ENCODE results near the gene MYO5C. TPM values are rescaled to one million over a fixed set of nuclear protein-coding genes. Genes with fewer than 3 reads are reported as not detected.

MYO5C gene
- total and polyA plus RNA-seq, 2 donors (not counting 3 experiments of a cell fraction or from before 2014, with no cell fraction given) = 7.5 to 19.4 TPM

- H3K36me3 ChIP-seq (ENCODE audit: control insufficient read depth in 2 of 2, extremely low read depth in 1 of 2, insufficient read depth in 2 of 2, low read length in 2 of 2) = peaks cover 3% of the 10 kb centered on the region in 2 experiments
- no TSS peak for BruUV-seq (replicated peaks)
- ChIA-PET POLR2A (interaction anchor here (0.7 kb wide), 1 partner anchor 45 kb away, joined by 3 read pairs; no protein-coding TSS in a partner anchor), CTCF (no interaction called here)
- no peak overlapping the region for H3K4me3 ChIP-seq (replicated peaks in 1 of 3; ENCODE audit: insufficient read depth in 1 of 3, low read depth in 1 of 3, low read length in 3 of 3)
- no peaks in the 10 kb centered on the region for H3K9me1 ChIP-seq (replicated peaks; ENCODE audit: control insufficient read depth, extremely low read depth, insufficient read depth, low read length)
- no peak overlapping the region for H3K9ac ChIP-seq (replicated peaks; ENCODE audit: extremely low read depth, insufficient read depth, low read length)
- no peaks in the 10 kb centered on the region for H3K9me3 ChIP-seq (replicated peaks; ENCODE audit: control insufficient read depth, insufficient read depth, low read length)
- FAIRE-seq (no peak), DNase-seq (ENCODE audit: low read depth, low spot score) (peak; percentile 33)
- dilution Hi-C loops (cut with MboI; ENCODE audit: extremely low pct_ligation_motif_present, low sequenced_read_pairs) (no loop called here), intact Hi-C loops (cut with micrococcal nuclease) (no loop called here)
- H3K27me3 ChIP-seq (ENCODE audit: control insufficient read depth in 2 of 2, insufficient read depth in 2 of 2, low read length in 2 of 2) = no peaks in the 10 kb centered on the region
- H3K27ac ChIP-seq (ENCODE audit: insufficient read depth, low read depth, low read length) = no peak overlapping the region
- no peaks in the 10 kb centered on the region for H3K79me2 ChIP-seq (ENCODE audit: control insufficient read depth, insufficient read depth, low read length)
- peaks cover 2% of the 10 kb centered on the region for H3K4me1 ChIP-seq (ENCODE audit: control insufficient read depth, extremely low read depth, insufficient read depth, low read length)
- H4K20me1 ChIP-seq (replicated peaks; ENCODE audit: control insufficient read depth, extremely low read depth, insufficient read depth, low read length) = no peaks in the 10 kb centered on the region
- H2AFZ ChIP-seq (ENCODE audit: low read depth, low read length) = no peak overlapping the region
- H3K4me2 ChIP-seq (ENCODE audit: insufficient read depth, low read length) = no peak overlapping the region
- TF ChIP-seq MAX (IDR thresholded peaks at IDR 0.05; ENCODE audit: insufficient read depth, insufficient read length) = no peak
- no peak for TF ChIP-seq CTCF (IDR thresholded peaks at IDR 0.05; ENCODE audit: extremely low read depth in 1 of 2, insufficient read depth in 1 of 2, low read depth in 1 of 2, low read length in 2 of 2)
- TF ChIP-seq EZH2 (IDR thresholded peaks at IDR 0.05; ENCODE audit: borderline replicate concordance, low read depth, low read length, severe bottlenecking) = no peak
- peak; percentile 30 for TF ChIP-seq POLR2AphosphoS5 (IDR thresholded peaks at IDR 0.05; ENCODE audit: insufficient read depth, low read depth, low read length)
- TF ChIP-seq GATA2 (IDR thresholded peaks at IDR 0.05; ENCODE audit: insufficient read depth, insufficient read length, low read depth, low read length) = peak; percentile 7
- TF ChIP-seq JUN (IDR thresholded peaks at IDR 0.05; ENCODE audit: borderline replicate concordance, insufficient read depth, insufficient read length, low read depth) = peak; percentile 54
- no peak for TF ChIP-seq MYC (IDR thresholded peaks at IDR 0.05; ENCODE audit: low read depth, low read length)
- no peak for TF ChIP-seq POLR2A (IDR thresholded peaks at IDR 0.05; ENCODE audit: low read depth, low read length)
- TF ChIP-seq FOS (IDR thresholded peaks at IDR 0.05; ENCODE audit: borderline replicate concordance, insufficient read depth, low read length) = peak; percentile 82
Observed at GRCh38 chr15:52306270-52306669, 10.7 kb upstream of the MYO5C start.
